SH-SY5Y (cell line): ENCODE results near the gene BICDL1.

Experiments used
- GATA2 ChIP-seq: IDR thresholded peaks from 2 replicates; pipeline ENCODE4 v1.6.1; 2011; ENCODE audit warnings: mild to moderate bottlenecking, low read depth, low read length
- GATA3 ChIP-seq: IDR thresholded peaks from 2 replicates; pipeline ENCODE4 v1.6.1; 2011; ENCODE audit warnings: low read depth, mild to moderate bottlenecking, low read length, moderate library complexity

The BICDL1 gene

DNA sequence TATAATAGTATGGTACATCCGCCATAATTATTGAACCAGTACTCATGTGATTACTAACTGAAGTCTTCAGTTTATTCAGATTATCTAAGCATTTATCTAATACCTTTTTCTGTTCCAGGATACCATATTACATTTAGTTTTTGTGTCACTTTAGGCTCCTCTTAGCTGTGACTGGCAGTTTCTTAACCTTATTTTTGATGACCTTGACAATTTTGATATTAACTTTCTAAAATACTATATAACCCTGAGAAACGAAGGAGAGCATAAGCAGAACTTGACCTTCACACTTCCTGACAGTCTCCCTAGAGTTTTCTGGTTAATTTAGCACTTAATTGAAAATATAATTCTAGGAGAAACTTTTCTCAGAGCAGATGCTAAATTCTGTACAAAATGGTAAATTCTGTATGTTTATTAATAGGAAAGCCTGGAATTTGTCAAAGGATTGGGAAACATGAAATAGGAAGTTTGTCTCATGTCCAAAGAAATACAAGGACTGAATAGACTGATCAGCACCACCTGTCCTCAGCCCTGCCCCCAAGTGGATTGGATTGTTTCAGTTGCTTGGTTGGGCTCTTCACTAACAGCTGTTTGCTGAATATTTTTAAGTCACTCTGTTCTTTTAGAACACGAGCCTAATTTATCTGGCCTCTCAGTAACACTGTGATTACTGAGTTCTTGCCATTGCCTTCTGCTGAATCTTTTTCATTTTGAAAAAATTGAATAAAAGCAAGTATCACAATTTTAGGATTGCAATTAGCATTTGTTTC is 6.0 kb downstream of the BICDL1 start:
- TF ChIP-seq GATA2 = no peak

GRCh38 chr12:119996417-119996816 is 7.4 kb downstream of the BICDL1 start:
- no peak for TF ChIP-seq GATA3
- no peak for TF ChIP-seq GATA2

GRCh38 chr12:119998471-119999245 is 9.6 kb downstream of the BICDL1 start:
- TF ChIP-seq GATA2 (no peak), GATA3 (no peak)

- no peak for TF ChIP-seq GATA2
- no peak for TF ChIP-seq GATA3
These were observed 11.5 kb downstream of the BICDL1 start for GRCh38 chr12:120000556-120000955.

DNA sequence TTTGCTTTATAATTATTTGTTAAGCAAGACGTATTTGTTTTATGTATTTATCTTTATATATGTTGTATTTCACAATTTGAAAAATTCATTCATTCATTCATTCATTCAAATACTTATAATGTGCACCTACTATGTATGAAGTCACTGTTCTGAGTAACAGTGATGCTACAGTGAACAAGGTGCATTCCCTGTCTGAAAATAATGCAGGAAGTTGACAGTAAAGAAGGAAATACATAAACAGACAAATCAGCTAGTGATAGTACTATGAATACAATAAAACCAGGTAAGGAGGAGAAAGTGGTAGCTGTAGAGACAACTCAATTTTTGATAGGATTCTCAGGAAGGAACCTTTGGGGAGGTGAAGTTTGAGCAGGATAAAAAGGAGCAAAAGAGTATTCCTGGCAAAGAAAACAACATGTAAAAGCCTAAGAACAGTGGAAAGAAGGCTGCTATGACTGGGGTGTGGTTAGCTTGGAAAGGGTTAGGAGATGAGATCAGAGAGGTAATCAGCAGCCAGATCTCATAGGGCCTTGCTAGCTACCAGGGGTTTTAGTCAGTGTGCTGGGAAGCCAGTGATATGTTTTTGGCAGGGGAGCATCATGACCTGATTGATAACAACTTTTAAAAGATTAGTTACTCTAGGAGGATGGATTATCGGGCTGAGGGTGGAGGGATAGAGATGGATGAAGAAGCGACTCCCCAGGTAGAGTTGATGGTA is 17.4 kb downstream of the BICDL1 start:
- no peak for TF ChIP-seq GATA3
- no peak for TF ChIP-seq GATA2

- TF ChIP-seq GATA3 = no peak
- no peak for TF ChIP-seq GATA2
These were observed 18.2 kb downstream of the BICDL1 start for GRCh38 chr12:120007272-120007671.

GRCh38 chr12:120010661-120011230 is 21.7 kb downstream of the BICDL1 start:
- no peak for TF ChIP-seq GATA2

- TF ChIP-seq GATA3 (no peak), GATA2 (no peak)
These were observed 23.1 kb downstream of the BICDL1 start for GRCh38 chr12:120012067-120012621.

DNA sequence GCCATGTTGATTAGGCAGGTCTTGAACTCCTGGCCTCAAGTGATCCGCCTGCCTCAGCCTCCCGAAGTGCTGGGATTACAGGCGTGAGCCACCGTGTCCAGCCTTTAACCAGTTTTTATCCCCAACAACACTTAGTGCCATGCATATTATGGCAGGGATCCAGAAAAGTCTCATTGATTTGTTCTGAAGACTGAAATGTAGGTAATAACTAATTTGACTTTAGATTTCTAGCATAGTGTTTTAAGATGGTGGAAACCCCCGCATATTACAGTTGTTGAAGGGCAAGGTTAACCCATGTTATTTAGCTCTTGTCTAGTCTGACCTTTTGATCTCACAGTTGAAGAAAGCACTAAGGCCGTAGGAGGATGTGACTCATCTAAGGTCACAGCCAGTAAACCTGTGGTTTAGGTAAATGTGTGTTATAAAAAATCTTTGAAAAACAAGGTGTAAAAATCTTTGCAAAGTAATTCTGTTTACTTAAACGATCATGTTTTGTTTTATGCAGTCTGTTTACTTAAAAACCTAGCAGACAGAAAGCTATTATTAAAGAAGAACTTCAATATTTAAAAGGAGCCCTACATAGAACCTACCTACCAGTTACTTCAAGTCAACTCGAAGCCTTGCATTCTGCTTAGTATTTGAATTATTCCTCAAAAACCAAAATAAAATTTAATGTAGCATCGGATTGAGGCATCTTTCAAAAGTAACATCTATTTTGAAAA is 24.8 kb downstream of the BICDL1 start:
- TF ChIP-seq GATA2 (no peak), GATA3 (no peak)

DNA sequence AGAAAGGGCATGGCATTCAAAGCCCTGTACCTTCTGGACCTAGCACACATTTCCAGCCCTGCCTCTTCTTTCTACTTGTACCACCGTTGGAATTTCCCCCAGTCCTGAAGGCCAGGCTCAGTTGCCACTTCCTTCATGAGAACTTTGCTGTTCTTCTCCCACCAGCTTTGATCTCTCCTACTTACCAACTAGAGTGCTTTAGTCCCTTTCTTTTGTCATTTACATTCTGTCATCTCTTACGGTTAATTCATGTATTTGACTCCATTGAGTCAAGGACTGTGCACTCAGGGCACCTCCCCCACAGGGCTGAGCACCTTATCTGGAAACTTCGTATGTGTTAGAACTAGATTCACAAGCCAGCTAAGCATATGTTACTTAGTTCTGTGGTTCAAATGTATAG is 26.3 kb downstream of the BICDL1 start:
- TF ChIP-seq GATA2 (no peak), GATA3 (no peak)

GRCh38 chr12:120019197-120019596 is 30.2 kb downstream of the BICDL1 start:
- no peak for TF ChIP-seq GATA3
- TF ChIP-seq GATA2 = no peak

DNA sequence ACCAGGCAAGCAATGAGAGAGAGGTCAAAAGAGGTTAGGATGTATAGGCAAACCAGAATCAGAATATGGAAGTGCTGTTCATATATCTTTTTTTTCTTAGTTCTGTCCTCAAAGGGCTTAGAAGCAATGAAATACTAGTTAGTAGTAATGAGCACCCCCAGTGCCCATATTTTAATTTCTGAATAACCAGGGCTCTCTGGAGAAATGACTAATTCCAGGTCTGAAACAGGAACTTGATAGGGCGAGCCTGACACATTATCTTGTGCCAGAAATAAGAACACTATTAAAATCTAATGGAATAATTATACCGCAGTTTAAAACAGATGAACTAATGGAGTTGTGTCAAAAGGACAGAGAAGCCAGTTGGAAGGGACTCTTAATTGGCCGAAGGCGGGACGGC is 30.9 kb downstream of the BICDL1 start:
- TF ChIP-seq GATA2 = no peak
- no peak for TF ChIP-seq GATA3

DNA sequence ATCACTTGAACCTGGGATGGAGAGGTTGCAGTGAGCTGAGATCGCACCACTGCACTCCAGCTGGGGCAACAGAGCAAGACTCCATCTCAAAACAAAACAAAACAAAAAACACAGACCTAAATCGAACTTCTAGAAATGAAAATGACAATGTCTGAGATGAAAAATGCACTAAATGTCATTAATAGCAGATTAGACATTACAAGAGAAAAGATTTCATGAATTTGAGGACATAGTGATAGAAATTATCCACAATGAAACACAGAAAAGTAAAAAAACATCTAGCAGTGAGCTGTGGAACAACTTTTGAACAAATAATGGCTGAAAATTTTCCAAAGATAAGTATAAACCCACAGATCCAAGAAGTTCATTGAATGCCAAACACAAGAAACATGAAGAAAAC is 35.2 kb downstream of the BICDL1 start:
- TF ChIP-seq GATA2 (no peak), GATA3 (no peak)

- TF ChIP-seq GATA2 (no peak), GATA3 (no peak)
These were observed 36.6 kb downstream of the BICDL1 start for GRCh38 chr12:120025640-120026039.
